ENCODE results near the gene ASPG.

The ASPG gene

DNA sequence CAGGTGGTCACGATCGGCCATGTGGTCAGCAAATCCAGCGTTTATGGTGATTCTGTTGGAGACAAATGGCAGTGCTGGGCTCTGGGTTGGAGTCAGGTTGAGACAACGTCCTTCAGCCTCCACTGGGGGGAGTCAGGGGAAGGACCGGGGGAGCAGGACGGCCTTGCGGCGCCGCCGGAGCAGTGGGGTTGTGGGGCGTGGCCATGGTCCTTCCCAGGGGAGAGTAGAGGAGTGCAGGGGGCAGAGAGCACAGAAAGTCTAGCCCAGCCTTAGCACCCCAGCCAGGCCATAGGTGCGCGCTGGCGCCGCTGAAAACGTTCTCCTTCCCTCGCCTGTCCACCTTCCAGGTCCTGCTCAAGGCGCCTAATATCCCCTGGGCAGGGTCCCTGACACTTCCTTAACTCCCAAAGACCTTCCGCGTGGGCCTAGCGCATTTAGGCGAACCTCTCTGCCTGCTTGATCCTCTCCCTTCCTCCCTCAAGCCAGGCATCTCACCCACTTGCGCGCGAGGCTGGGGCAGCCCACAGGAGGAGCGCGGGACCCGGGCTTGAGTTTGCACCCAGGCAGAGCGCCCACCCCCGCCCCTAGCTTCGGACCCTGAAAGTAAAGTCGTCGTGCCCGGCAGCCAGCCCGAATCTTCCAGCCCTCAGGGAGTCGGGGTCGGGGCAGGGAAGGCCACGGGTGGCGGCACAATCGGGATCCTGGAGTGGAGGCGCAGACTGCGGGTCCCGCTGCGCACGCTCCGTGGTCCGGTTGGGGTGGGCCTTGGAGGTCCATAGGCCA lies 49.8 kb downstream of the ASPG start (continued):
- TF ChIP-seq, protein P1, sequence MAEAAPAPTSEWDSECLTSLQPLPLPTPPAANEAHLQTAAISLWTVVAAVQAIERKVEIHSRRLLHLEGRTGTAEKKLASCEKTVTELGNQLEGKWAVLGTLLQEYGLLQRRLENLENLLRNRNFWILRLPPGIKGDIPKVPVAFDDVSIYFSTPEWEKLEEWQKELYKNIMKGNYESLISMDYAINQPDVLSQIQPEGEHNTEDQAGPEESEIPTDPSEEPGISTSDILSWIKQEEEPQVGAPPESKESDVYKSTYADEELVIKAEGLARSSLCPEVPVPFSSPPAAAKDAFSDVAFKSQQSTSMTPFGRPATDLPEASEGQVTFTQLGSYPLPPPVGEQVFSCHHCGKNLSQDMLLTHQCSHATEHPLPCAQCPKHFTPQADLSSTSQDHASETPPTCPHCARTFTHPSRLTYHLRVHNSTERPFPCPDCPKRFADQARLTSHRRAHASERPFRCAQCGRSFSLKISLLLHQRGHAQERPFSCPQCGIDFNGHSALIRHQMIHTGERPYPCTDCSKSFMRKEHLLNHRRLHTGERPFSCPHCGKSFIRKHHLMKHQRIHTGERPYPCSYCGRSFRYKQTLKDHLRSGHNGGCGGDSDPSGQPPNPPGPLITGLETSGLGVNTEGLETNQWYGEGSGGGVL (tag by site-specific recombination; IDR thresholded peaks at IDR 0.05): no peak
- TF ChIP-seq, protein P2, sequence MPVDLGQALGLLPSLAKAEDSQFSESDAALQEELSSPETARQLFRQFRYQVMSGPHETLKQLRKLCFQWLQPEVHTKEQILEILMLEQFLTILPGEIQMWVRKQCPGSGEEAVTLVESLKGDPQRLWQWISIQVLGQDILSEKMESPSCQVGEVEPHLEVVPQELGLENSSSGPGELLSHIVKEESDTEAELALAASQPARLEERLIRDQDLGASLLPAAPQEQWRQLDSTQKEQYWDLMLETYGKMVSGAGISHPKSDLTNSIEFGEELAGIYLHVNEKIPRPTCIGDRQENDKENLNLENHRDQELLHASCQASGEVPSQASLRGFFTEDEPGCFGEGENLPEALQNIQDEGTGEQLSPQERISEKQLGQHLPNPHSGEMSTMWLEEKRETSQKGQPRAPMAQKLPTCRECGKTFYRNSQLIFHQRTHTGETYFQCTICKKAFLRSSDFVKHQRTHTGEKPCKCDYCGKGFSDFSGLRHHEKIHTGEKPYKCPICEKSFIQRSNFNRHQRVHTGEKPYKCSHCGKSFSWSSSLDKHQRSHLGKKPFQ (tag by site-specific recombination; IDR thresholded peaks at IDR 0.05): no peak
- TF ChIP-seq GLIS1 (tag by site-specific recombination; IDR thresholded peaks at IDR 0.05): peak; percentile 69
- TF ChIP-seq ZNF768 (tag by site-specific recombination; IDR thresholded peaks at IDR 0.05): no peak
- no peak for TF ChIP-seq ZNF830 (tag by site-specific recombination; IDR thresholded peaks at IDR 0.05; ENCODE audit: low read depth)
- TF ChIP-seq ZNF558 (tag by site-specific recombination; IDR thresholded peaks at IDR 0.05): no peak
- TF ChIP-seq ZNF555 (tag by site-specific recombination; conservative IDR thresholded peaks at IDR 0.05): no peak
- TF ChIP-seq ZNF19 (tag by site-specific recombination; IDR thresholded peaks at IDR 0.05; ENCODE audit: low read depth): no peak
- no peak for TF ChIP-seq ZNF670 (tag by site-specific recombination; IDR thresholded peaks at IDR 0.05; ENCODE audit: low read depth)
- no peak for TF ChIP-seq TRIM28 (IDR thresholded peaks at IDR 0.05; ENCODE audit: borderline replicate concordance, low read length)
- TF ChIP-seq KLF16 (tag by site-specific recombination; IDR thresholded peaks at IDR 0.05): 0 out of 2 replicates have a peak, but pooled peaks have one; percentile 28
- TF ChIP-seq, protein P3, sequence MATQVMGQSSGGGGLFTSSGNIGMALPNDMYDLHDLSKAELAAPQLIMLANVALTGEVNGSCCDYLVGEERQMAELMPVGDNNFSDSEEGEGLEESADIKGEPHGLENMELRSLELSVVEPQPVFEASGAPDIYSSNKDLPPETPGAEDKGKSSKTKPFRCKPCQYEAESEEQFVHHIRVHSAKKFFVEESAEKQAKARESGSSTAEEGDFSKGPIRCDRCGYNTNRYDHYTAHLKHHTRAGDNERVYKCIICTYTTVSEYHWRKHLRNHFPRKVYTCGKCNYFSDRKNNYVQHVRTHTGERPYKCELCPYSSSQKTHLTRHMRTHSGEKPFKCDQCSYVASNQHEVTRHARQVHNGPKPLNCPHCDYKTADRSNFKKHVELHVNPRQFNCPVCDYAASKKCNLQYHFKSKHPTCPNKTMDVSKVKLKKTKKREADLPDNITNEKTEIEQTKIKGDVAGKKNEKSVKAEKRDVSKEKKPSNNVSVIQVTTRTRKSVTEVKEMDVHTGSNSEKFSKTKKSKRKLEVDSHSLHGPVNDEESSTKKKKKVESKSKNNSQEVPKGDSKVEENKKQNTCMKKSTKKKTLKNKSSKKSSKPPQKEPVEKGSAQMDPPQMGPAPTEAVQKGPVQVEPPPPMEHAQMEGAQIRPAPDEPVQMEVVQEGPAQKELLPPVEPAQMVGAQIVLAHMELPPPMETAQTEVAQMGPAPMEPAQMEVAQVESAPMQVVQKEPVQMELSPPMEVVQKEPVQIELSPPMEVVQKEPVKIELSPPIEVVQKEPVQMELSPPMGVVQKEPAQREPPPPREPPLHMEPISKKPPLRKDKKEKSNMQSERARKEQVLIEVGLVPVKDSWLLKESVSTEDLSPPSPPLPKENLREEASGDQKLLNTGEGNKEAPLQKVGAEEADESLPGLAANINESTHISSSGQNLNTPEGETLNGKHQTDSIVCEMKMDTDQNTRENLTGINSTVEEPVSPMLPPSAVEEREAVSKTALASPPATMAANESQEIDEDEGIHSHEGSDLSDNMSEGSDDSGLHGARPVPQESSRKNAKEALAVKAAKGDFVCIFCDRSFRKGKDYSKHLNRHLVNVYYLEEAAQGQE (tag by site-specific recombination; IDR thresholded peaks at IDR 0.05): no peak
- TF ChIP-seq, protein P4, sequence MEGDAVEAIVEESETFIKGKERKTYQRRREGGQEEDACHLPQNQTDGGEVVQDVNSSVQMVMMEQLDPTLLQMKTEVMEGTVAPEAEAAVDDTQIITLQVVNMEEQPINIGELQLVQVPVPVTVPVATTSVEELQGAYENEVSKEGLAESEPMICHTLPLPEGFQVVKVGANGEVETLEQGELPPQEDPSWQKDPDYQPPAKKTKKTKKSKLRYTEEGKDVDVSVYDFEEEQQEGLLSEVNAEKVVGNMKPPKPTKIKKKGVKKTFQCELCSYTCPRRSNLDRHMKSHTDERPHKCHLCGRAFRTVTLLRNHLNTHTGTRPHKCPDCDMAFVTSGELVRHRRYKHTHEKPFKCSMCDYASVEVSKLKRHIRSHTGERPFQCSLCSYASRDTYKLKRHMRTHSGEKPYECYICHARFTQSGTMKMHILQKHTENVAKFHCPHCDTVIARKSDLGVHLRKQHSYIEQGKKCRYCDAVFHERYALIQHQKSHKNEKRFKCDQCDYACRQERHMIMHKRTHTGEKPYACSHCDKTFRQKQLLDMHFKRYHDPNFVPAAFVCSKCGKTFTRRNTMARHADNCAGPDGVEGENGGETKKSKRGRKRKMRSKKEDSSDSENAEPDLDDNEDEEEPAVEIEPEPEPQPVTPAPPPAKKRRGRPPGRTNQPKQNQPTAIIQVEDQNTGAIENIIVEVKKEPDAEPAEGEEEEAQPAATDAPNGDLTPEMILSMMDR (tag by site-specific recombination; IDR thresholded peaks at IDR 0.05): peak; percentile 54; the same call in 1 of the 2 replicates
- TF ChIP-seq WT1 (tag by site-specific recombination; IDR thresholded peaks at IDR 0.05): no peak
- no peak for TF ChIP-seq ZNF114 (tag by site-specific recombination; IDR thresholded peaks at IDR 0.05)
- no peak for TF ChIP-seq ZNF610 (tag by site-specific recombination; IDR thresholded peaks at IDR 0.05; ENCODE audit: borderline replicate concordance)
- TF ChIP-seq, protein P5, sequence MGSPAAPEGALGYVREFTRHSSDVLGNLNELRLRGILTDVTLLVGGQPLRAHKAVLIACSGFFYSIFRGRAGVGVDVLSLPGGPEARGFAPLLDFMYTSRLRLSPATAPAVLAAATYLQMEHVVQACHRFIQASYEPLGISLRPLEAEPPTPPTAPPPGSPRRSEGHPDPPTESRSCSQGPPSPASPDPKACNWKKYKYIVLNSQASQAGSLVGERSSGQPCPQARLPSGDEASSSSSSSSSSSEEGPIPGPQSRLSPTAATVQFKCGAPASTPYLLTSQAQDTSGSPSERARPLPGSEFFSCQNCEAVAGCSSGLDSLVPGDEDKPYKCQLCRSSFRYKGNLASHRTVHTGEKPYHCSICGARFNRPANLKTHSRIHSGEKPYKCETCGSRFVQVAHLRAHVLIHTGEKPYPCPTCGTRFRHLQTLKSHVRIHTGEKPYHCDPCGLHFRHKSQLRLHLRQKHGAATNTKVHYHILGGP (tag by site-specific recombination; IDR thresholded peaks at IDR 0.05): no peak
- TF ChIP-seq ZNF335 (tag by site-specific recombination; conservative IDR thresholded peaks at IDR 0.05): peak; percentile 71
- TF ChIP-seq ZNF157 (tag by site-specific recombination; IDR thresholded peaks at IDR 0.05): no peak
- TF ChIP-seq KLF9 (tag by site-specific recombination; IDR thresholded peaks at IDR 0.05; ENCODE audit: low read depth): peak; percentile 24; the same call in 1 of the 2 replicates
- TF ChIP-seq ZFHX2 (tag by site-specific recombination; conservative IDR thresholded peaks at IDR 0.05): no peak
- TF ChIP-seq, protein P6, sequence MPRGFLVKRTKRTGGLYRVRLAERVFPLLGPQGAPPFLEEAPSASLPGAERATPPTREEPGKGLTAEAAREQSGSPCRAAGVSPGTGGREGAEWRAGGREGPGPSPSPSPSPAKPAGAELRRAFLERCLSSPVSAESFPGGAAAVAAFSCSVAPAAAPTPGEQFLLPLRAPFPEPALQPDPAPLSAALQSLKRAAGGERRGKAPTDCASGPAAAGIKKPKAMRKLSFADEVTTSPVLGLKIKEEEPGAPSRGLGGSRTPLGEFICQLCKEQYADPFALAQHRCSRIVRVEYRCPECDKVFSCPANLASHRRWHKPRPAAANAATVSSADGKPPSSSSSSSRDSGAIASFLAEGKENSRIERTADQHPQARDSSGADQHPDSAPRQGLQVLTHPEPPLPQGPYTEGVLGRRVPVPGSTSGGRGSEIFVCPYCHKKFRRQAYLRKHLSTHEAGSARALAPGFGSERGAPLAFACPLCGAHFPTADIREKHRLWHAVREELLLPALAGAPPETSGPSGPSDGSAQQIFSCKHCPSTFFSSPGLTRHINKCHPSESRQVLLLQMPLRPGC (tag by site-specific recombination; IDR thresholded peaks at IDR 0.05): no peak
- TF ChIP-seq ZNF10 (tag by site-specific recombination; IDR thresholded peaks at IDR 0.05): no peak
- TF ChIP-seq, protein P7, sequence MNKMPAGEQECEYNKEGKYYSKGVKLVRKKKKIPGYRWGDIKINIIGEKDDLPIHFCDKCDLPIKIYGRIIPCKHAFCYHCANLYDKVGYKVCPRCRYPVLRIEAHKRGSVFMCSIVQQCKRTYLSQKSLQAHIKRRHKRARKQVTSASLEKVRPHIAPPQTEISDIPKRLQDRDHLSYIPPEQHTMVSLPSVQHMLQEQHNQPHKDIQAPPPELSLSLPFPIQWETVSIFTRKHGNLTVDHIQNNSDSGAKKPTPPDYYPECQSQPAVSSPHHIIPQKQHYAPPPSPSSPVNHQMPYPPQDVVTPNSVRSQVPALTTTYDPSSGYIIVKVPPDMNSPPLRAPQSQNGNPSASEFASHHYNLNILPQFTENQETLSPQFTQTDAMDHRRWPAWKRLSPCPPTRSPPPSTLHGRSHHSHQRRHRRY (tag by site-specific recombination; IDR thresholded peaks at IDR 0.05): no peak

All from HEK293 (cell line).